K562 (cell line): Measurements from ENCODE around the gene FSCN2. TPM values are rescaled to one million over a fixed set of nuclear protein-coding genes. Genes with fewer than 3 reads are reported as not detected.

Experiments used
- ARID2 ChIP-seq: fragments of 450-650 bp; IDR thresholded peaks from 2 replicates; pipeline ENCODE4 v1.6.1; 2017; ENCODE audit warnings: antibody characterized with exemption, mild to moderate bottlenecking
- CXXC5 ChIP-seq: fragments of 250-450 bp; sonication (Bioruptor Pico); IDR thresholded peaks from 2 replicates; pipeline ENCODE4 v1.8.0; 2022; ENCODE audit warnings: inconsistent platforms, mild to moderate bottlenecking, moderate library complexity
- ELF1 ChIP-seq: fragments of 200-800 bp; sonication (Bioruptor generic); IDR thresholded peaks from 2 replicates; pipeline ENCODE4 v1.6.1; 2016; ENCODE audit warnings: missing genetic modification characterization, missing compliant biosample characterization
- ETV6 ChIP-seq, 3 experiments: fragments of 150-350 bp in 1 of 3; sonication (generic) in 1 of 3; formaldehyde crosslinking in 1 of 3; IDR thresholded peaks; 2 replicates each; pipeline versions ENCODE4 v1.6.1 to v1.8.0; 2014 to 2022; ENCODE audit warnings: borderline replicate concordance in 2 of 3, low read depth in 2 of 3, antibody characterized with exemption in 1 of 3, low read length in 1 of 3, mild to moderate bottlenecking in 1 of 3, missing genetic modification reagents in 1 of 3
- FOXM1 ChIP-seq, 2 experiments: fragments of 450-650 bp in 1 of 2; sonication (generic) in 1 of 2; formaldehyde crosslinking in 1 of 2; IDR thresholded peaks; 2 replicates each; pipeline versions ENCODE4 v1.6.1 to v1.9.0; 2017 to 2022; ENCODE audit warnings: low read depth in 2 of 2, mild to moderate bottlenecking in 2 of 2, missing genetic modification reagents in 1 of 2, moderate library complexity in 1 of 2
- FOXP1 ChIP-seq: sonication (generic); formaldehyde crosslinking; IDR thresholded peaks from 2 replicates; pipeline ENCODE4 v1.8.0; 2022; ENCODE audit warnings: mild to moderate bottlenecking, missing genetic modification reagents
- KLF1 ChIP-seq: fragments of 450-650 bp; IDR thresholded peaks from 2 replicates; pipeline ENCODE4 v1.6.1; 2016; ENCODE audit warnings: missing genetic modification characterization, missing compliant biosample characterization
- MBD2 ChIP-seq: sonication (generic); IDR thresholded peaks from 2 replicates; pipeline ENCODE4 v1.6.1; 2016; ENCODE audit warnings: low read depth, borderline replicate concordance
- MEIS2 ChIP-seq: fragments of 450-650 bp; IDR thresholded peaks from 2 replicates; pipeline ENCODE4 v1.6.1; 2014; ENCODE audit warnings: mild to moderate bottlenecking; ENCODE audit not compliant: partially characterized antibody
- NCOR1 ChIP-seq: fragments of 450-650 bp; IDR thresholded peaks from 2 replicates; pipeline ENCODE4 v1.6.1; 2016; ENCODE audit warnings: mild to moderate bottlenecking, moderate library complexity
- PHF21A ChIP-seq: fragments of 450-650 bp; IDR thresholded peaks from 2 replicates; pipeline ENCODE4 v1.6.1; 2017; ENCODE audit warnings: low read depth, borderline replicate concordance
- POLR2G ChIP-seq: fragments of 200-400 bp; formaldehyde crosslinking; IDR thresholded peaks from 2 replicates; pipeline ENCODE4 v1.6.1; 2017; ENCODE audit warnings: low read depth, mild to moderate bottlenecking, antibody characterized with exemption, low read length, moderate library complexity
- RBBP5 ChIP-seq: fragments of 200-600 bp; sonication (generic); IDR thresholded peaks from 2 replicates; pipeline ENCODE4 v1.6.1; 2012; ENCODE audit warnings: borderline replicate concordance, mild to moderate bottlenecking, low read length, control low read depth, inconsistent platforms; ENCODE audit not compliant: insufficient read depth, poor library complexity, severe bottlenecking
- RCOR1 ChIP-seq, 2 experiments: IDR thresholded peaks; 2 replicates each; pipeline ENCODE4 v1.6.1; 2012; ENCODE audit warnings: low read depth in 2 of 2, low read length in 2 of 2, borderline replicate concordance in 1 of 2, improper control_type of control experiment in 1 of 2
- STAG1 ChIP-seq: sonication (generic); formaldehyde crosslinking; IDR thresholded peaks from 2 replicates; pipeline ENCODE4 v1.5.0; 2020; ENCODE audit warnings: missing genetic modification reagents, borderline replicate concordance
- TEAD1 ChIP-seq, 2 experiments: fragments of 450-650 bp in 1 of 2; sonication (generic) in 1 of 2; formaldehyde crosslinking; IDR thresholded peaks; 2 replicates each; pipeline versions ENCODE4 v1.4.0 to v1.8.0; 2020 to 2022; ENCODE audit warnings: mild to moderate bottlenecking in 2 of 2, missing genetic modification reagents in 1 of 2
- ZBTB7A ChIP-seq: IDR thresholded peaks from 2 replicates; pipeline ENCODE4 v1.6.1; 2011; ENCODE audit warnings: low read depth, mild to moderate bottlenecking, low read length, moderate library complexity, borderline replicate concordance; ENCODE audit not compliant: control insufficient read depth
- ZFX ChIP-seq: sonication (generic); formaldehyde crosslinking; IDR thresholded peaks from 2 replicates; pipeline ENCODE4 v1.8.0; 2022; ENCODE audit warnings: mild to moderate bottlenecking, missing genetic modification reagents, moderate library complexity
- ZNF282 ChIP-seq: sonication (generic); formaldehyde crosslinking; IDR thresholded peaks from 2 replicates; pipeline ENCODE4 v1.8.1; 2023; ENCODE audit warnings: missing genetic modification reagents
- polyA plus RNA-seq, 8 experiments: library from polyadenylated mRNA; depleted of rRNA in 4 of 8; stranded (reverse) in 5 of 8; unstranded in 3 of 8; fragments of >200 nt; fragmentation: Nextera tagmentation in 2 of 8; fragmentation: Illumina TruSeq in 1 of 8; extraction: Ambion mirVana in 2 of 8; extraction: Trizol in 1 of 8; gene quantifications; 2 replicates each; pipeline versions ENCODE4 v1.2.1 to v1.2.3, GENCODE V29; 2011 to 2014; ENCODE audit warnings: inconsistent platforms in 1 of 8, missing spikeins in 1 of 8
- total RNA-seq, 7 experiments: library from RNA; depleted of rRNA in 6 of 7; stranded (reverse); fragments of >200 nt in 6 of 7; fragmentation: Illumina TruSeq in 2 of 7; extraction: Trizol in 2 of 7; gene quantifications; 2 replicates each; pipeline versions ENCODE4 v1.2.1 to v1.2.3, GENCODE V29; 2011 to 2021; ENCODE audit warnings: low replicate concordance in 1 of 7
- TF ChIP-seq, protein P1 (sequence below): fragments of 250-450 bp; sonication (Bioruptor Pico); IDR thresholded peaks from 2 replicates; pipeline ENCODE4 v1.5.0; 2020; ENCODE audit warnings: mild to moderate bottlenecking, borderline replicate concordance
- TF ChIP-seq, protein P2 (sequence below), 3 experiments: fragments of 200-800 bp in 1 of 3; sonication (Bioruptor generic) in 1 of 3; sonication (generic) in 1 of 3; formaldehyde crosslinking in 1 of 3; IDR thresholded peaks; 2 replicates each; pipeline versions ENCODE4 v1.6.1 to v1.8.0; 2016 to 2022; ENCODE audit warnings: mild to moderate bottlenecking in 2 of 3, missing compliant biosample characterization in 2 of 3, missing genetic modification characterization in 2 of 3, missing genetic modification reagents in 1 of 3
- TF ChIP-seq, protein P3 (sequence below), 2 experiments: fragments of 250-450 bp in 1 of 2; fragments of 450-650 bp in 1 of 2; sonication (Bioruptor Pico) in 1 of 2; IDR thresholded peaks; 2 replicates each; pipeline versions ENCODE4 v1.6.1 to v1.8.0; 2016 to 2021; ENCODE audit warnings: mild to moderate bottlenecking in 2 of 2, moderate library complexity in 2 of 2, missing compliant biosample characterization in 1 of 2, missing genetic modification characterization in 1 of 2

Gene FSCN2
- total and polyA plus RNA-seq, 9 of the 15 experiments (the other 6 are each of a cell fraction or from before 2014, with no cell fraction given), result 0.08 TPM; not detected in 8

DNA sequence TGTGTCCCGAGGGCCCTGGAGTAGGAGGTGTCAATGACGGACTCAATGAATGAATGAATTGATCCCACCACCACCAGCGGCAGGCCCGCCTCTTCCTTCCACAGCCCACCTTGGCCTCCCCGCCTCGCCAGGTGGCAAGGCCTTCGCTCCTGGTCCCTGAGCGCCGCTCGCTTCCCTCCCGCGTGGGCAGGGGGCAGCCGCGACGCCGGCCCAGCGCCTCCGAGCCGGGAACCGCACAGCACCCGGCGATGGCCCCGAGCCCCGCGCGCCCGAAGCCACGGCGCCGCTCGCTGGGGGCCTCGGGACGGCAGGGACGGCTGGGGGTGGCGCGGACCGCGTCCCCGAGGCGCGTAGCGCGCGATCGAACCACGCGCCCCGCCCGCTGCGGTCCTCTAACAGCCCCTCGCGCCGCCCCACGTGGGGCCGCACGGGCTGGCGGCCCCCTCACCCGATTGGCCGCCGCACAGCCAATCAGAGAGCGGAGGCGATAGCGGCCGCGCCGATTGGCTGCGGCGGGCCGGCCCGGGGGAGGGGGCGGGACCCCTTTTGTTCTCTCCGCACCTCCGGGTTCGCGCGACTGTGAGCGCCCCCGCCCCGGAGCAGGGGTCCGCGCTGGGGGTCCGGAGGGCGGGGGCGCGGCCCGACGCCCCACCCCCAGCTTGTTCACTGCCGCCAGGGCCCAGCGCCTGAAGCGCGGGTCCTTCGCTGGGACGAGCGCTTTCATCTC is 46.9 kb upstream of the FSCN2 start (continued):
- TF ChIP-seq, protein P1, sequence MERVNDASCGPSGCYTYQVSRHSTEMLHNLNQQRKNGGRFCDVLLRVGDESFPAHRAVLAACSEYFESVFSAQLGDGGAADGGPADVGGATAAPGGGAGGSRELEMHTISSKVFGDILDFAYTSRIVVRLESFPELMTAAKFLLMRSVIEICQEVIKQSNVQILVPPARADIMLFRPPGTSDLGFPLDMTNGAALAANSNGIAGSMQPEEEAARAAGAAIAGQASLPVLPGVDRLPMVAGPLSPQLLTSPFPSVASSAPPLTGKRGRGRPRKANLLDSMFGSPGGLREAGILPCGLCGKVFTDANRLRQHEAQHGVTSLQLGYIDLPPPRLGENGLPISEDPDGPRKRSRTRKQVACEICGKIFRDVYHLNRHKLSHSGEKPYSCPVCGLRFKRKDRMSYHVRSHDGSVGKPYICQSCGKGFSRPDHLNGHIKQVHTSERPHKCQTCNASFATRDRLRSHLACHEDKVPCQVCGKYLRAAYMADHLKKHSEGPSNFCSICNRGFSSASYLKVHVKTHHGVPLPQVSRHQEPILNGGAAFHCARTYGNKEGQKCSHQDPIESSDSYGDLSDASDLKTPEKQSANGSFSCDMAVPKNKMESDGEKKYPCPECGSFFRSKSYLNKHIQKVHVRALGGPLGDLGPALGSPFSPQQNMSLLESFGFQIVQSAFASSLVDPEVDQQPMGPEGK (CRISPR knock-in tag), result no peak
- TF ChIP-seq PHF21A (no peak), ZFX (CRISPR knock-in tag) (peak; percentile 69), TEAD1 (CRISPR knock-in tag; IDR thresholded peaks at IDR 0.05) (peak in 1 of 2 experiments; percentile 76; a peak in 1 of 4 replicates), FOXM1 (IDR thresholded peaks at IDR 0.05; ENCODE audit: low read depth) (no peak), FOXM1 (CRISPR knock-in tag; IDR thresholded peaks at IDR 0.05; ENCODE audit: low read depth) (peak; percentile 73; the same call in 1 of the 2 replicates), MBD2 (peak; percentile 68; the same call in 1 of the 2 replicates), CXXC5 (peak; percentile 95), ELF1 (no peak), ETV6 (IDR thresholded peaks at IDR 0.05; ENCODE audit: borderline replicate concordance in 1 of 2, low read depth in 2 of 2, low read length in 1 of 2) (no peak), ETV6 (CRISPR knock-in tag; IDR thresholded peaks at IDR 0.05; ENCODE audit: borderline replicate concordance) (peak; percentile 82; the same call in 1 of the 2 replicates), ZBTB7A (peak; percentile 87; the same call in 1 of the 2 replicates), FOXP1 (CRISPR knock-in tag) (peak; percentile 94), ARID2 (no peak), POLR2G (peak; percentile 83), KLF1 (tag) (peak; percentile 79), RBBP5 (peak; percentile 41), STAG1 (peak; percentile 43; the same call in 1 of the 2 replicates), NCOR1 (no peak), RCOR1 (IDR thresholded peaks at IDR 0.05; ENCODE audit: borderline replicate concordance in 1 of 2, low read depth in 2 of 2, low read length in 2 of 2) (0 out of 4 replicates have a peak, but pooled peaks of 1 of the 2 experiments have one; percentile 31), MEIS2 (no peak), ZNF282 (CRISPR knock-in tag) (peak; percentile 90)
- TF ChIP-seq, protein P2, sequence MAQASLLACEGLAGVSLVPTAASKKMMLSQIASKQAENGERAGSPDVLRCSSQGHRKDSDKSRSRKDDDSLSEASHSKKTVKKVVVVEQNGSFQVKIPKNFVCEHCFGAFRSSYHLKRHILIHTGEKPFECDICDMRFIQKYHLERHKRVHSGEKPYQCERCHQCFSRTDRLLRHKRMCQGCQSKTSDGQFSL (CRISPR knock-in tag; IDR thresholded peaks at IDR 0.05), result peak; percentile 47; the same call in 1 of the 2 replicates
- TF ChIP-seq, protein P2 (tag; IDR thresholded peaks at IDR 0.05), result no peak
- TF ChIP-seq, protein P3, sequence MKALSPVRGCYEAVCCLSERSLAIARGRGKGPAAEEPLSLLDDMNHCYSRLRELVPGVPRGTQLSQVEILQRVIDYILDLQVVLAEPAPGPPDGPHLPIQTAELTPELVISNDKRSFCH (CRISPR knock-in tag; IDR thresholded peaks at IDR 0.05), result no peak
- TF ChIP-seq, protein P3 (tag; IDR thresholded peaks at IDR 0.05), result peak; percentile 93
